GM23248 (cell line): ENCODE measurements around the gene BUB1B.

Source experiments
- EZH2 ChIP-seq: fragments of 200-600 bp; sonication (generic); IDR thresholded peaks from 2 replicates; pipeline ENCODE4 v1.6.1; 2018; ENCODE audit warnings: antibody characterized with exemption, mild to moderate bottlenecking; ENCODE audit not compliant: insufficient read depth, poor library complexity, severe bottlenecking
- EZH2phosphoT487 ChIP-seq: fragments of 200-600 bp; sonication (generic); IDR thresholded peaks from 2 replicates; pipeline ENCODE4 v1.6.1; 2018; ENCODE audit warnings: antibody characterized with exemption, moderate library complexity, mild to moderate bottlenecking, low read depth; ENCODE audit not compliant: insufficient read depth

GRCh38 chr15:40242601-40243000 is 81.7 kb downstream of the BUB1B start:
- TF ChIP-seq EZH2phosphoT487, result no peak
- TF ChIP-seq EZH2, result no peak
